ENCODE measurements around the gene POU2F1.
"Not testable (repeated sequence)": the region's sequence is repeated elsewhere in the genome, so short reads cannot be mapped to it uniquely, and the experiment has no call there.

Gene POU2F1

DNA sequence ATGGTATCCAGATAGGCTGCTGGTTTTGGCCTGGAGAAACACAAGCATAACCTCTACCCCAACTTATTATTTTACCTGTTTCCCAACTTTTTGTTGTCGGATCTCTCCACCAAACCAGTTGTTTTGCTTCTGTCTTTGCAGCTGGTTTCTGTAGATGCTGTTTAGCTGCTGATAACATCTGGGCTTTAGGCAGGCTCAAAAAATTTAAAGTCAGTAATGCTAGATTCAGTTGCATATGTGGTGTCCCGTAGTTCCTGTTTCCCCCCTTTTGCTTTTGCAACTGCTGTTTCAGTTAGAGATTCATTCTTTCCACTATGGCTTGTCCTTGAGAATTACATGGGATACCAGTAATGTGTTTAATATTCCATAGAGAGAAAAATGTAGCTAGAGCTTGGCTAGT is 98.5 kb downstream of the POU2F1 start:
- not testable (repeated sequence) for DNase-seq

DNA sequence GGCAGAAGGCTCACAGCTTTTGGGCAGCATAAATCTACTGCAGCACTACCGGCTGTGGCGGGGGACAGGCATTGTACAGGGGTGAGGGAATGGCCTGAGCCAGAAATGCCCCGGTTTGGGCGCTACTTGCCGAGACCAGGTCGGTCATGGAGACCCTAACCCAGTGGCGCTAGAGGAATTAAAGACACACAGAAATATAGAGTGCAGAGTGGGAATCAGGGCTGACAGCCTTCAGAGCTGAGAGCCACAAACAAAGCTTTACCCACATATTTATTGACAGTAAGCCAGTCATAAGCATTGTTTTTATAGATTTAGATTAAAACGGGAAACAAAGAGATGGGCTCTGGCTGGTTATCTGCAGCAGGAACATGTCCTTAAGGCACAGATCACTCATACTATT is 101.8 kb downstream of the POU2F1 start:
- no peak for DNase-seq

DNA sequence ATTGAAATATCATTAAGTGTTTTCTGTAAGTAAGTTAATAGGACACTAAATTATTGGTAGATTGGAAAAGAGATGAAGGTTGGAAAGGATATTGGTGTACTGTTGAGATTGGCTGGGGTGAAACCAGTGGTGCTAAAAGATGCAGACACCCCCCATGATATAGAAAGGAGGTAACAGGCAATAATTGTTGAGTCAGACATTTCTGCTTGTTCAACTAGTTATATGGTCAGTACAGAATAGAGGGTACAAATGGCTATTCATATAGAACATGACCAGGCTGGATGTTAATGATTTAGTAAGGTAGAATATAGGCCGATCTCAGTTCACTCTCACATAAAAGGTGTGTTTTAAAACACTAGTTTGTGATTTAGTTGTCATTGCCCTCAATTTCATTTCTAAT is 104.5 kb downstream of the POU2F1 start:
- no peak for DNase-seq

DNA sequence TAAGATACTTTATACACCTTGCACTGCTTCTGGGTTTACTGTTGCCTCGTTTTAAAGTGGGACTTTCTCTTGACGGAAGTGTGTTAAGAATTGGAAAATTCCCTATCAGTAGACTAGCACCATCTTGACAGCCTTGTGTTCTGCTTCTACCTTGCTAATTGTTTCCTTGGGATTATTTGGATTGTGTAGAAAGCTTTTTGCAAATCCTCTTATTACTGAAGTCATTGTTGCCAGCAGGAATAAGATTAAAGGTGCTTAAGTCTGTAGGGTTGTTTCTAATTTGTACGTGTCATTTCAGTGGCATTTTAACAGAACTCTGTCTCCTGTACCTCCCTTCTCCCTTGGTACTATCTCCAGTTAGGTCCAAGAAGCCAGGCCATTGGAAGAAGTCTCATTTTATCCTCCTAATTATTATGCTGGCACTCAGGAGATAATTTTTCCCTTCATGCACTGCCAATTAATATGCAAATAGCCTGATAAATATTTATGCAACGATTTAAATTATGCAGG is 107.7 kb downstream of the POU2F1 start:
- no peak for DNase-seq

DNA sequence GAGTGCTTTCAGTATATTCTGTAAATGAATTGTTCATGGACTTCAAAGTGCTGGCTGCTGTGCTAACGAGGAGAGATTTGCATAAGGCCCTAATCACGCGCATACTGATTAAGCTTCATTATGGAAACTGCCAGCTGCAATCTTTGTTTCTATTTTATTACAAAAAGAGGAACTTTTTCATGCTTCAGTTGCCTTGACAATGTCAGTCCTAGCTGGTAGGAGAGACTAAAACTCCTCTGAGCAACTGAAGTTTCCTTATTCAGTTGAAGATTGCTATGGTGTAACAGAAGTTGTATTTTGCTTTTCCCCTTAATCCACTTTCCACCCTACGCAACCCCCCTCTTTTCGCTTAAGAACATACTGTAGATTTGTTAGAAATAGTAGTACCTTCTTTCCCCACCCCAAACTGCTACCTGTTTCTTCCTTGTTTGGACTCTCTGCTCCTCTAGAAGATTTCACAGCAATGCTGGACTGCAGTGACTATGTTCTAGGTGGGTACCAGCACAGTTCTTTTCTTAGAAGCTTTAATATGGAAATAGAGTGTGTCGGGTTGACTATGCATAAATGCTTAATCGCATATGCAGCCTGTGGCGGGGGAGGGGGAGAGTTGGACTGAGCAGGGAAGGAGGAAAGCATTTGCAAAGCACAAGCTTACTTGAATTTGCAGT is 108.3 kb downstream of the POU2F1 start:
- DNase-seq: no peak

DNA sequence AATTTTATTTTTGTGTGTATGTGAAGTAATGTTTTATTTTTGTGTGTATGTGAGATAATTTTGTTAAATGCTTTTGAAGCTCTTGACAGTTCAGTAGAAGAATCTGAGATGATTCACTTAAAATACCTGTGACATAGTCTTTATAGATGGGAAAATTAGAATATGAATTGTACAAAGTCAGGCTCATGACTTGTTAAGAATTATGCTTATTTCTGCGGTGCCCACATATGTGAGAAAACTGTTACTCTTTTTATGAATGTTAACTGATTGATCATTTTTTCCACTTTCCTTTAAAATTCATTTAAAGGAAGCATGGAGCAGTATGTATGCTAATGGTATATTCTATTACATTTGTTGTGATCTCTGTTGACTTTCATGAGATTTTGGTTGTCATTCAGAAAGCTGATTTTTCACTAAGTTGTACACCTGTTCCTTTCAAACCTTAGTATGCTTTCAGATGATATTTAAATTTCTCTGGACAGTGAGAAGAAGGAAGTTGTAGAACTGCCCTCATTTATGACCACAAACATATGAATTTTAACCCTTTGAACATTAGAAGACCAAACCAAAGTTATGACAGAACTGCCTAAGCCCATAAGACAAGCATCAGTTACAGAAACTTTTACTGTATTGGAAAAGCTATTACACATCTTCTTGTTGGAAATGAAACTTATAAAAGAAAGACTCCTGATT is 110.1 kb downstream of the POU2F1 start:
- DNase-seq: no peak

DNA sequence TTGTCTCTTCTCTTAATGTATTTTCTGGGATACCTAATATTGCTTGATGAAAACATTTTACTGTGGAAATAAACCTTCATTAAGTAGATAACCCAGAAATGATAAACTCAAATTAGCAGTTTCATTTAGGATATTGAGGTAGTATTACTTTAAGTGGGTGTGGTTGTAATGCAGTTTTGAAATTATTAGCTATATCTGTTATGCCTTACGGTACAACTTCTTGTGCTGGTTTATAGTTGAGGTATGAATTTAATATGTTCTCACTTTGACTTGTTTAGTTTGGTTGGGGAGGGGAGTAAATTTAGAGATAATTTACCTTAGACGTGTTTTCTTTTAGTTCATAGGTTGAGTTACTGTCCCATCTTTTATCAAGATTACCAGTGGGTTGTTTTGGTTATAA is 111.0 kb downstream of the POU2F1 start:
- no peak for DNase-seq

DNA sequence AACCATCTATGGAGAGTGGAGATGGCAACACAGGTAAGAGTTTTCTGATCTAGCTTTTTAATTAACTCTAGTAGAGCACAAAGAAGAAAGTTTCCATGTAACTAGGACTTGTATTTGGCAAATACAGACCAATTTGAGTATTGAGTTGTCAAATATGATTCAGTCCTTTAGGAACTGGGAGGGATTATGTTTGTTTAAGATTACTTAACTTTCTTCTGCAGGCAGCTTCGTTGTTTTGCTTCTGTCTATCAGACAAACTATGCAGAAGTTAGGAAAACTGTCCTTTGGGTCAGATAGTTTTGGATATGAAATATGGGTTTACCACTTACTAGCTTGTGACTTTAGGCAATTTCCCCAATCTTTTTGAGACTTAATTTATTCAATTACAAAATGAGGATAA is 111.8 kb downstream of the POU2F1 start:
- DNase-seq: no peak

DNA sequence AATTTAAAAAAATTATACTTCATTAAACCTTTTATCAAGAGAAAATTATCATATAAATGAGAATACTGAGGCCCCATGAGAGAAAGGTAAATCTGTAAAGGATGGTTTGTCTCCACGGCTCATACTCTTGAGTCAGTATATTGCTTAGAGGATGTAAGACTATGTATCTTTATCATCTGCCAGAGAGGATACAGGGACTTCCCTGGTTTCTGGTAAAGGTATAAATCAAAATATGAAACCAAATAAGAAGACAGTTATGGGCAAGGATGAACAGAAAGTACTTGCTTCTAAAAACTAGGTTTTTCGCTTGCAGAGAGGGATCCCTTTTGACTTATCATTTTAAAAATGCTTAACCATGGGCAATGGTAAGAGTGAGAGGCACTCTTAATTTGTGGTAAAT is 112.4 kb downstream of the POU2F1 start:
- no peak for DNase-seq

DNA sequence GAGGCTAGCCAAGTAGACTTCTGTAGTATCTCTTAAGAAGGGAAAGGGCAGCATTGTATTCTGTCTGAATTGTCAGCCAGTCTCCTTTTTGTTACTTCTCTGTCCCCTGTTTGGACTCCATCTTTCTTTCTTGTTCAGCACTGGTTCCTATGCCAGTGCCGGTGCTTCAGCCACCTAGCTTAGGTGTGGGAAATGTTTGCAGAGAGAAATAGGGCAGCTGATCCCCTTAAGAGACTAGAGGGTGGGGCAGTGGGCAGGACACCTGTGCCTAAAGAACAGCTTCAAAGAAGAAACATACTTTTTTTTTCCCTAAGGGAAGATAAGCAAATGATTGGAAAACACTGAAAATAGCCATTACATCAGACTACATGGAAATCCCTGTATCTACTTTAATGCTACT is 113.0 kb downstream of the POU2F1 start:
- no peak for DNase-seq

DNA sequence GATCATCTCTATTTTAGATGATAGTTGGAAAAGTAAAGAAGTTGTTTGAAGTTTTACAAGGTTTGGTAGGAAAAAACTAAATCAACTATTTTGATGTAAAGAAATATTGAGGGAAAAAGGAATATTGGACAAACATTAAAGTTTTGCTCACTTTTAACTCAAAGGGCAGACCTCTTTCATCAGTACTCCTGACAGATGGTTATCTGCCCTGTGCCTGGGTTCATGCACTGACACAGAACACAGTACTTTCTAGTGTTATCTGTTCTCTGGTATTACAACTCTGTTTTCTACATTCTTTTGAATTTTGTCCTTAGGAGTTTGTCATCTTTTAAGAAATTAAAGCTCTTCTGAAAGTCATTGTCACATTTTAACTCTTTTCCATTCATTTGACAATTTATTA is 118.7 kb downstream of the POU2F1 start:
- DNase-seq: no peak

DNA sequence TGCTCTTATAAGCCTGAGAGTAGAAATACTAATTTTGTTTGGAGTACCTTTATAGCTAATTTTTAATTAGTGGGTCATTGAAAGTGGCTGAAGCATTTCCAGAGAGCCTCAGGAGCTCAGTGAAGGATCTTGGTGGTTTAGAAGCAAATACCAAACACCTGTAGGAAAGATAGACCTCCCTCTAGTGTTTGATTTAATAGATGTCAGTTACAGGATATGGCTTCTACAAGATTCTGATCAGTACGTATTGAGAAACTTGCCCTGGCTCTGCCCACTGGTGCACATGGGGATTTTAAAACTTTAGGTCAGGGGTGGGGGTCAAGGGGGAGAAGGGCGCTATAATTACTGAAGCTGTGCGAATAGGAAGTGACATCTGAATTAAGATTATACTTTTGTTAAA is 122.2 kb downstream of the POU2F1 start:
- DNase-seq: no peak

DNA sequence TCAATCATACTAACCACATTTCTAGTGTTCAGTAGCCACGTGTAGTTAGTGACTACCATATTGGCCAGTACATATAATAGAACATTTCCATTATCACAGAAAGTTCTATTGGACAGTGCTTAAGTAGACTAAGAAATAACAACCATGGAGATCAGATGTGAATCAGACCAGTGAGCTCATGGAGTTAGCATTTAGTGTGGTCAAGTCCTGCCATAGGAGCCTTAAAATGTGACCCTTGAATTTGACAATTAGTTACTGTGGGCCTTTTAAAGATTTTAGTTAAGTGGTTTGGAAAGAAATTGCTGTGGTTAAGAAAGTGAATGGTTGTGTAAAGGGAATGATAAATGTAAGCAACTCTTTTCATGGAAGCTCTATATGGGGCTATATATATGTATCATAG is 123.4 kb downstream of the POU2F1 start:
- DNase-seq: no peak

DNA sequence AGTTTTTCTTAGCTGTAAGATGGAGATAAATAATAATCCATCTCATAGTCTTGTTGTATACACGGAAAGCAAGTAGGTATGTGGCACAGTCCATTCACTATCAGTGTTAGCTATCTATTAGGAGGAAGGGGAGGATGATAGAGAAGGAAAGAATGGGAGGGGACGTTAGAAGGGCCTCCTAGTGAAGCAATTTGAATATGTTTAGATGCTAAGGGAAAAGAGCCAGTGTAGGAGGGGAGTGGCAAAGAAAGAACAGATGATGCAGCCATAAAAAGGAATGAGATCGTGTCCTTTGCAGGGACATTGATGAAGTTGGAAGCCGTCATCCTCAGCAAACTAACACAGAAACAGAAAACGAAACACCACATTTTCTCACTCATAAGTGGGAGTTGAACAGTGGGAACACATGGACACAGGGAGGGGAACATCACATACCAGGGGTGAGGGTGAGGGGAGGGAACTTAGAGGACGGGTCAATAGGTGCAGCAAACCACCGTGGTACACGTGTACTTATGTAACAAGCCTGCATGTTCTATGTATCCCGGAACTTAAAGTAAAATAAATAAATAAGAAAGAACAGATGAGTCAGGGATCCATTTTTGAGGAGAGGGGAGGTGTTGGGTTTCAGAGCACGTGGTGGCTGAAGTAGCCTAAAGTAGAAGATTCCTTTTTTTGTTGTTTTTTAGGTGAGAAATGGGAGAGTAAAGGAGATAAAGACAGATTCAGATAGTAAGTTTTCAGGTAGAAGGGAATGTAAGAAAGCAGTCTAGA is 124.1 kb downstream of the POU2F1 start:
- DNase-seq: no peak

DNA sequence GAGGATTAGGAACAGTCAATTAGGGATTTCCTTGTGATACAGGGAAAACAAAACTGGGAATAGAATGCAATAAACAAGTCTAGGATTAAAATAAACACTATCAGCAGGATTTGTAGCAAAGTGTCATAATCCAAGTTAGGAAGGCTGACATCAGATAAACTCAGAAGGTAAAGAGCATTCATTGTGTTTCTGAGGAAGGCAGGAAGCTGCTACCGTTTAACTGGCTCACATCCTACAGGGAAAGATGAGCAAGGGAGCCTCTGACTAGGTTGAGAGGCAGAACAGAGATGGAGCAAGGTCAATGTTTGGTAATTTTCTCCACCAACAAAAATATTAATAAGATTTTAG is 124.7 kb downstream of the POU2F1 start:
- no peak for DNase-seq

DNA sequence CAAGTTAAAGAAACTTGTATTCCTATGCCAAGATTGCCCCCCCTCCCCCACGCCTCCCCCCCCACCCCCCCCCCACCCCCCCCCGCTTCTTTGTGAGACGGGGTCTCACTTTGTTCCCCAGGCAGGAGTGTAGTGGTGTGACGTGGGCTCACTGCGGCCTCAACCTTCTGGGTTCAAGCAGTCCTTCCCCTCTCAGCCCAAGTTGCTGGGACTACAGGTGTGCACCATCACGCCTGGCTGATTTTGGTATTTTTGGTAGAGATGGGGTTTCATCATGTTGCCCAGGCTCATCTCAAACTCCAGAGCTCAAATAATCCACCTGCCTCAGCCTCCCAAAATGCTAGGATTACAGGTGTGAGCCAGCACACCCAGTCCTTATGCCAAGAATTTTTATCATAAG is 136.6 kb downstream of the POU2F1 start:
- no peak for DNase-seq

DNA sequence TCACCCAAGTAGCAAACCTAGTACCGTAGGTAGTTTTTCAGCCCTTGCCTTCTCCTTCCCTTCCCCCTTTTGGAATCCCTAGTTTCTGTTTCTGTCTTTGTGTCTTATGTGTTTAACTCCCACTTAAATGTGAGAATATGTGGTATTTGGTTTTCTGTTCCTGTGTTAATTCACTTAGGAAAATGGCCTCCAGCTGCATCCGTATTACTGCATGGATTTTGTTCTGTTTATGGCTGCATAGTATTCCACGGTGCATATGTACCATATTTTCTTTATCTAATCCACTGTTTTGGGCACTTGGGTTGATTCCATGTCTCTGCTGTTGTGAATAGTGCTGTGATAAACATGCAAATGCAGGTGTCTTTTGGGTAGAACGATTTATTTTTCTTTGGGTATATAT is 138.6 kb downstream of the POU2F1 start:
- no peak for DNase-seq

DNA sequence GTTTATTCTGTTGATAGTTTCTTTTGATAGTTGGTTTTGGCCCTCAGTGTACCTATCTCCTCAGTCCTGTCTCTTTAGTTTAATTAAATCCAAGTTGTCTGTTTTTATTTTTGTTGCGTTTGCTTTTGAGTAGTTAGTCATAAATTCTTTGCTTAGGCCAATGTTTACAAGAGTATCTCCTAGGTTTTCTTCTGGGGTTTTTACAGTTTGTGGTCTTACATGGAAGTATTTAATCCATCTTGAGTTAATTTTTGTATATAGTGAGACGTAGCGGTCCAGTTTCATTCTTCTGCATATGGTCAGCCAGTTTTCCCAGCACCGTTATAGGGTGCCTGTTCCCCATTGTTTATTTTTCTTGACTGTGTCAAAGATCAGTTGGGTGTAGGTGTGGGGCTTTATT is 139.4 kb downstream of the POU2F1 start:
- no peak for DNase-seq

DNA sequence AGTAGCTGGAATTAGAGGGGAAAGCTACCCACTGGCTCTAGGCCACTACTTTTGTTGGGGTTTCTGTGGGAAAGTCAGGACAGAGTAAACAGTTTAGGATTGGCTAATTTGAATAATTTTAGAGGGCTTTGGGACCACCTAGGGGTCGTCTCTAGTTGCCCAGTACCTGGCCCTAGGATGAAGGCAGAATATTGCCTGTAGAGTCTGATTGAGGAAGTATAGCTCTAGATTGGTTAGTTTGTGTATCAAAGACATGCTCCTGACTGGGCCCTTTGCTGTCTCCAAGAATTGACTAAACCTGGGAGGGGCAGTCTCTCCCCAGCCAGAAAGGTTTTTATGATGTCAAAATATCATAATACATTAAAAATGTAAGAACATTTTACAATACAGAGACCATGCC is 142.0 kb downstream of the POU2F1 start:
- no peak for DNase-seq

DNA sequence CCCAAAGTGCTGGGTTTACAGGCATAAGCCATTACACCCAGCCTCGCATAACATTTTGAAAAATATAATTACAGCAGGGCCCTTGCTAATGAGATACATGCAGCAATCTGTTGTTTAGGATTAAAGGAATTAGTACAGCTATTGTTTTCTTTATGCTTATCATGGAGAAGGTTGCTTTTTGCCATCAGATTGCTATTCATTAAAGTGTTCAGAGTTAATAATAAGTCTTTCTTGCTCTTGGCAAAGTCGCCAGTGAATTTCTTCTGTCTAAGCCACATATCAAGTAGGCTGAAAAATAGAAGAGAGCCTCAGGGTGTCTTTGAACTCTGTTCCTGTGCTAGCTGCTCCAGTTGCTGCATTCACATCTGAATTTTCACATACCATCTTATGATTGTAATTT is 144.1 kb downstream of the POU2F1 start:
- no peak for DNase-seq

DNA sequence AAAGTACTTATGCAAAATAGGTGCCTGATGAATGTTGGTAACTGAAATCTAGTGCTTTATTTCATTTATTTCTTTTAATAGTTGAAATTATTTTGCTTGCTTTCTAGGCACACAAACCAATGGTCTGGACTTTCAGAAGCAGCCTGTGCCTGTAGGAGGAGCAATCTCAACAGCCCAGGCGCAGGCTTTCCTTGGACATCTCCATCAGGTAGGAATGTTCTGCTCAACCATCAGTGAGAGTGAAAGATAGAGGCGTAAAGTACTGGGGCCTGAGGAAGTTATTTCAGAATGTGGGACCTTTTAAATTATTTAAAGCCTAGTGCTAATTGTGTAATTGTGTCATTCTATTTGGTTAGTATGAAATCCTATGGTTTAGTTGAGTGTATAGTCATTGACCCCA is 144.7 kb downstream of the POU2F1 start:
- DNase-seq: no peak

DNA sequence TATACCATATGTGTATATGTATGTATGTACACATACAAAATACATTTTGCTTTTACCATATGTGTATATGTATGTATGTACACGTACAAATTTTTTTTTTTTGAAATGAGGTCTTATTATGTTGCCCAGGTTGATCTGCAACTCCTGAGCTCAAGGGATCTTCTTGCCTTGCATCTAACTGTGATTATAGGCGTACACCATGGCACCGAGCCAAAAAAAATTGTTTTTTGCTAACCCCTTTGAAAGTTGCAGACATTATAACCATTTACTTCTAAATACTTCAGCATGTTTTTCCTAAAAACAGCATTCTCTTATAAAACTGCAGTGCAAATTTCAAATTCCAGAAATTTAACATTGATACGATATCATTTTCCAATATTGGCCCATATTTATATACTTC is 147.0 kb downstream of the POU2F1 start:
- no peak for DNase-seq

DNA sequence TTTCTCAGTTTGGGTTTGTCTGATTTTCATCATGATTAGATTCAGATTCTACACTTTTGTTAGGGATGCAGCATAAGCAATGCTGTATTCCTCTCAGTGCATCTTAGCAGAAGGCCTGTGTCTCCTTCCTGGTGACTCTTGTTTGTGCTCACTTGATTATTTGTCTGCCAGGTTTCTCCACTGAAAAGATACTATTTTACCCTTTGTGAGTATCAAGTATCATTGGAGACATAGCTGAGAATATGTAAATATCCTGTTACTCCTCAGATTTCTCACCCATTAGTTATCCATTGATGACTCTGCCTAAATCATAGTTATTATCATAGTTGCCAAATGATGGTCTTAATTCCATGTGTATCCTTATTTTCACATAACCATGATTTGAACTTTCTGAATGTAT is 148.5 kb downstream of the POU2F1 start:
- DNase-seq: no peak

DNA sequence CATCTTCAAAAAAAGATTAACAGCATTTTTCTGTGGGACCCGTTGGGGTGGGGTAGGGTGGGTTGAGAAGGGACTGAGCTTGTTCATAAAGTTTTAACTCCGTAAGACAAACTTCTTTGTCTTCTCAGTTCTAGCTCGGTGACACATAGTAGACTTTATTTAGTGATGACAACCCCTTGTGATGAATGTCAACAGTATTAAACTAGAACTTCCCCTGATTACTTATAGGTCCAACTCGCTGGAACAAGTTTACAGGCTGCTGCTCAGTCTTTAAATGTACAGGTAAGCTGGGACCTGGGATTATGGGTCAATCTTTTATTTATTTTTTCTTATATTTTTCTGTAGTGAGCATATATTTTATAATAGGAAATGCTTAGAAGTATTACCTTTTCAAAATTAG is 149.2 kb downstream of the POU2F1 start:
- DNase-seq: no peak
